ENCODE measurements around the gene ICOS.

GRCh38 chr2:203898657-203899056 lies 37.9 kb upstream of the ICOS start:
- TF ChIP-seq CTCF (IDR thresholded peaks at IDR 0.05) = no peak
- TF ChIP-seq POLR2A (IDR thresholded peaks at IDR 0.05) = no peak
